H1 (cell line): ENCODE data around the gene TNRC6A. TPM values are rescaled to one million over a fixed set of nuclear protein-coding genes. Genes with fewer than 3 reads are reported as not detected.
A peak's percentile ranks its signal among the peaks of the same experiment; 100 is the strongest.

ENCODE experiments used
- CTCF ChIA-PET: fragments of 300-600 bp; sonication (Branson Sonifier 250); formaldehyde crosslinking; loops from one replicate; lab custom pipeline; 2021; ENCODE audit not compliant: partially characterized antibody; lab: Charles Lee
- POLR2A ChIA-PET: fragments of 300-600 bp; sonication (Branson Sonifier 250); formaldehyde crosslinking; loops from one replicate; lab custom pipeline; 2021; ENCODE audit warnings: inconsistent platforms; ENCODE audit not compliant: partially characterized antibody; lab: Charles Lee
- DNase-seq, 2 experiments: peaks; one replicate each; pipeline versions ENCODE4 v3.0.0 to v3.0.0-alpha.2; 2010 to 2022; ENCODE audit warnings: low spot score in 2 of 2, low read depth in 1 of 2, mixed read lengths in 1 of 2
- FAIRE-seq: peaks from 2 replicates; lab custom pipeline; 2011; peaks lifted over from hg19 to GRCh38; lab: Jason Lieb, UNC
- H2AFZ ChIP-seq: 2 replicates; pipeline ENCODE4 v1.8.1; 2012; ENCODE audit warnings: low read length, inconsistent platforms
- H2AK5ac ChIP-seq: 2 replicates; pipeline ENCODE4 v1.6.1; 2013; ENCODE audit warnings: low read depth, low read length
- H2BK120ac ChIP-seq: replicated peaks from 2 replicates; pipeline ENCODE3; 2013; ENCODE audit warnings: low read depth, low read length, inconsistent platforms
- H2BK12ac ChIP-seq: 2 replicates; pipeline ENCODE4 v1.6.1; 2013; ENCODE audit warnings: low read depth, low read length
- H2BK15ac ChIP-seq: 2 replicates; pipeline ENCODE4 v1.6.1; 2013; ENCODE audit warnings: low read length
- H2BK20ac ChIP-seq: 2 replicates; pipeline ENCODE4 v1.6.1; 2013; ENCODE audit warnings: low read length
- H2BK5ac ChIP-seq: 2 replicates; pipeline ENCODE4 v1.6.1; 2013; ENCODE audit warnings: low read depth, low read length
- H3K14ac ChIP-seq: 2 replicates; pipeline ENCODE4 v1.6.1; 2013; ENCODE audit warnings: inconsistent platforms; ENCODE audit not compliant: insufficient read length
- H3K18ac ChIP-seq: 2 replicates; pipeline ENCODE4 v1.6.1; 2013; ENCODE audit warnings: low read length; ENCODE audit errors: extremely low read depth
- H3K23ac ChIP-seq: 2 replicates; pipeline ENCODE4 v1.6.1; 2013; ENCODE audit warnings: inconsistent platforms; ENCODE audit not compliant: insufficient read length
- H3K23me2 ChIP-seq: 2 replicates; pipeline ENCODE4 v1.6.1; 2013; ENCODE audit warnings: low read depth, low read length
- H3K27ac ChIP-seq: 2 replicates; pipeline ENCODE4 v1.6.1; 2011; ENCODE audit warnings: low read depth, low read length, inconsistent platforms
- H3K27me3 ChIP-seq, 4 experiments: replicated peaks in 1 of 4; 1 replicate in 1 of 4; 2 replicates in 3 of 4; pipeline versions ENCODE4 v1.6.1 to v1.8.1; 2011 to 2013; ENCODE audit warnings: low read length in 3 of 4, mild to moderate bottlenecking in 3 of 4, inconsistent platforms in 2 of 4, mixed read lengths in 2 of 4, moderate library complexity in 1 of 4; ENCODE audit not compliant: control insufficient read depth in 3 of 4, insufficient read depth in 3 of 4; ENCODE audit errors: extremely low read depth in 1 of 4
- H3K36me3 ChIP-seq, 4 experiments: 2 replicates each; pipeline versions ENCODE4 v1.6.1 to v1.8.1; 2011 to 2013; ENCODE audit warnings: mild to moderate bottlenecking in 4 of 4, low read length in 3 of 4, moderate library complexity in 2 of 4, control low read depth in 1 of 4, inconsistent platforms in 1 of 4; ENCODE audit not compliant: insufficient read depth in 4 of 4, control insufficient read depth in 2 of 4
- H3K4ac ChIP-seq: replicated peaks from 2 replicates; pipeline ENCODE3; 2013; ENCODE audit warnings: low read length, low read depth, mixed read lengths, inconsistent platforms; ENCODE audit not compliant: insufficient read length
- H3K4me1 ChIP-seq, 4 experiments: replicated peaks in 1 of 4; 1 replicate in 1 of 4; 2 replicates in 3 of 4; pipeline versions ENCODE4 v1.6.1 to v1.8.1; 2011 to 2013; ENCODE audit warnings: low read length in 3 of 4, inconsistent platforms in 2 of 4, mixed read lengths in 1 of 4; ENCODE audit not compliant: insufficient read depth in 4 of 4, control insufficient read depth in 3 of 4
- H3K4me2 ChIP-seq, 2 experiments: 2 replicates each; pipeline versions ENCODE4 v1.6.1 to v1.8.1; 2011 to 2013; ENCODE audit warnings: low read depth in 2 of 2, low read length in 2 of 2, control low read depth in 1 of 2, inconsistent platforms in 1 of 2, mild to moderate bottlenecking in 1 of 2; ENCODE audit not compliant: insufficient read depth in 1 of 2
- H3K4me3 ChIP-seq, 4 experiments: fragments of 200-600, 300-600 bp in 1 of 4; sonication (generic), shearing (Covaris generic), sonication (Bioruptor Twin) in 1 of 4; 2 replicates each; pipeline versions ENCODE4 v1.5.1 to v1.8.1; 2011 to 2016; ENCODE audit warnings: low read length in 4 of 4, low read depth in 3 of 4, control low read depth in 2 of 4, inconsistent platforms in 2 of 4, mild to moderate bottlenecking in 2 of 4, mixed read lengths in 1 of 4, moderate library complexity in 1 of 4; ENCODE audit not compliant: insufficient read depth in 2 of 4; ENCODE audit errors: extremely low read depth in 1 of 4
- H3K56ac ChIP-seq: replicated peaks from 2 replicates; pipeline ENCODE3; 2013; ENCODE audit warnings: low read depth, mild to moderate bottlenecking, mixed read lengths, low read length, inconsistent platforms; ENCODE audit not compliant: insufficient read length
- H3K79me1 ChIP-seq: 2 replicates; pipeline ENCODE4 v1.6.1; 2013; ENCODE audit warnings: low read depth, low read length, control low read depth
- H3K79me2 ChIP-seq, 2 experiments: 2 replicates each; pipeline versions ENCODE4 v1.6.1 to v1.8.1; 2012 to 2013; ENCODE audit warnings: low read length in 2 of 2, mild to moderate bottlenecking in 2 of 2, inconsistent platforms in 1 of 2; ENCODE audit not compliant: insufficient read depth in 2 of 2, control insufficient read depth in 1 of 2
- H3K9ac ChIP-seq, 4 experiments: replicated peaks in 1 of 4; 1 replicate in 1 of 4; 2 replicates in 3 of 4; pipeline versions ENCODE4 v1.6.1 to v1.8.1; 2011 to 2013; ENCODE audit warnings: low read depth in 3 of 4, low read length in 3 of 4, control low read depth in 2 of 4, mild to moderate bottlenecking in 2 of 4, moderate library complexity in 2 of 4, inconsistent platforms in 1 of 4; ENCODE audit errors: extremely low read depth in 1 of 4
- H3K9me3 ChIP-seq, 2 experiments: 2 replicates each; pipeline versions ENCODE4 v1.6.1 to v1.8.1; 2012 to 2013; ENCODE audit warnings: mild to moderate bottlenecking in 2 of 2, moderate library complexity in 2 of 2, control low read depth in 1 of 2, inconsistent platforms in 1 of 2, low read depth in 1 of 2, low read length in 1 of 2, mixed read lengths in 1 of 2; ENCODE audit not compliant: insufficient read depth in 2 of 2
- H4K20me1 ChIP-seq, 2 experiments: replicated peaks in 1 of 2; 2 replicates each; pipeline versions ENCODE3 to v1.8.1; 2011 to 2013; ENCODE audit warnings: inconsistent platforms in 2 of 2, low read length in 2 of 2, mild to moderate bottlenecking in 1 of 2; ENCODE audit not compliant: insufficient read depth in 2 of 2, control insufficient read depth in 1 of 2
- H4K5ac ChIP-seq: 2 replicates; pipeline ENCODE4 v1.6.1; 2013; ENCODE audit warnings: low read length, low read depth, mixed read lengths, inconsistent platforms; ENCODE audit not compliant: insufficient read length
- H4K8ac ChIP-seq: 2 replicates; pipeline ENCODE4 v1.8.0; 2013; ENCODE audit warnings: mild to moderate bottlenecking, moderate library complexity, low read length, inconsistent platforms; ENCODE audit not compliant: insufficient read depth; ENCODE audit errors: extremely low read depth
- H4K91ac ChIP-seq: replicated peaks from 2 replicates; pipeline ENCODE3; 2013; ENCODE audit warnings: low read length, mixed read lengths, inconsistent platforms; ENCODE audit not compliant: insufficient read length
- BRCA1 ChIP-seq: IDR thresholded peaks from 2 replicates; pipeline ENCODE4 v1.6.1; 2012; ENCODE audit warnings: low read depth, low read length, improper control_type of control experiment
- POLR2A ChIP-seq, 2 experiments: IDR thresholded peaks; 1 replicate in 1 of 2; 2 replicates in 1 of 2; pipeline ENCODE4 v1.6.1; 2011; ENCODE audit warnings: low read depth in 2 of 2, low read length in 2 of 2, mild to moderate bottlenecking in 2 of 2; ENCODE audit errors: control extremely low read depth in 1 of 2
- RXRA ChIP-seq: IDR thresholded peaks from 2 replicates; pipeline ENCODE4 v1.6.1; 2011; ENCODE audit warnings: low read depth, mild to moderate bottlenecking, low read length, moderate library complexity; ENCODE audit not compliant: insufficient read depth
- ZNF274 ChIP-seq: IDR thresholded peaks from 2 replicates; pipeline ENCODE4 v1.7.0; 2012; ENCODE audit warnings: low read length, borderline replicate concordance; ENCODE audit errors: extremely low read depth
- WGBS, 2 experiments: shearing (Covaris generic) in 1 of 2; methylation state at CpG; one replicate each; pipeline versions ENCODE4 v1.1.6 to v1.1.7; 2013 to 2015; ENCODE audit warnings: low lambda C conversion rate in 2 of 2, mixed read lengths in 2 of 2, inconsistent platforms in 1 of 2, low coverage in 1 of 2, missing lambda C conversion rate in 1 of 2; ENCODE audit not compliant: insufficient replicate concordance in 2 of 2, insufficient coverage in 1 of 2, insufficient read length in 1 of 2; ENCODE audit errors: extremely low coverage in 1 of 2, missing lambda C conversion rate in 1 of 2; 5-methylcytosine and 5-hydroxymethylcytosine counted together
- polyA plus RNA-seq, 7 experiments: library from polyadenylated mRNA; depleted of rRNA in 3 of 7; stranded (reverse) in 5 of 7; unstranded in 2 of 7; fragments of >200 nt in 5 of 7; fragments of 200-250 nt in 2 of 7; gene quantifications; 1 replicate in 5 of 7; 2 replicates in 1 of 7; 4 replicates in 1 of 7; pipeline versions ENCODE4 v1.2.1 to v1.2.3, GENCODE V29; 2011 to 2013; ENCODE audit warnings: missing spikeins in 2 of 7, mixed read lengths in 2 of 7
- total RNA-seq: library from RNA; stranded (reverse); fragmentation: NEBNext Ultra II Directional; extraction: Animal tissue kit (Norgen Biotek cat#: 25700); gene quantifications from 2 replicates; pipeline ENCODE4 v1.2.1, GENCODE V29; 2021

Gene TNRC6A
- total and polyA plus RNA-seq, 2 of the 8 experiments (the other 6 are each of a cell fraction or from before 2014, with no cell fraction given), result 67.6 to 103 TPM

DNA sequence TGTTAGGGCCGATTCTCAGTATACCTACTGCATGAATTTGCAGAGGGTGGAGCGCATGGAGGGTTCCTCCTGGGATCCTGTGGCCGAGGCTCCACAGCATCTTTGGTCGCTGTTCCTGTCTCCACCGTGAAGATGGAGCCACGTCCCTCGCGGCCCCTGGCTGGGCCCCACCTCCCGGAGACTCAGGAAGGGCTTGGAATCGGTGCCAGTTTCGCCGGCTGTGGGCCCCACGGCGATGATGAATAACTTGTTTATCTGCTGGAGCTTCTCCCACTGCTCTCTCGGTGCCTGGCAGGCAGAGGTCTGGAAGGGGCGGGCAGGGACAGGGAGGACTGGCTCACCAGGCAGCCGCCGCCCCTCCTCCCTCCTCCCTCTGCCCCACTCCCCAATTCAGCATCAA is 124.4 kb downstream of the TNRC6A start:
- Histone ChIP-seq H2BK120ac (no peak overlapping the region), H2AK5ac (no peak overlapping the region), H3K18ac (no peak overlapping the region), H3K9me3 (no peaks in the 10 kb centered on the region), H3K79me2 (no peaks in the 10 kb centered on the region), H3K56ac (no peak overlapping the region), H3K4me2 (no peak overlapping the region), H4K8ac (no peak overlapping the region), H4K91ac (no peak overlapping the region), H2BK15ac (no peak overlapping the region), H3K27me3 (no peaks in the 10 kb centered on the region), H3K79me1 (no peaks in the 10 kb centered on the region), H3K4me3 (no peak overlapping the region), H2AFZ (0 out of 2 replicates have a peak overlapping the region, but pooled peaks have one; percentile 8), H3K4ac (peak overlapping the region; percentile 25), H4K20me1 (no peaks in the 10 kb centered on the region), H3K27ac (no peak overlapping the region), H3K36me3 (no peaks in the 10 kb centered on the region), H2BK12ac (no peak overlapping the region), H3K9ac (no peak overlapping the region; a peak in 1 of 7 replicates), H3K14ac (no peak overlapping the region), H3K23me2 (no peaks in the 10 kb centered on the region), H4K5ac (no peak overlapping the region), H3K4me1 (peaks cover 0 to 3% (median 0%) of the 10 kb centered on the region in 4 experiments; a peak in 1 of 7 replicates), H2BK20ac (no peak overlapping the region), H3K23ac (no peak overlapping the region), H2BK5ac (no peak overlapping the region)
- 81% methylated on average over 15 of the region's 18 CpGs; no CpG with 5 or more reads in 1 of the 2 experiments for WGBS, 2 experiments
- TF ChIP-seq ZNF274, result no peak
- TF ChIP-seq POLR2A (IDR thresholded peaks at IDR 0.05; ENCODE audit: control extremely low read depth in 1 of 2, low read depth in 2 of 2, low read length in 2 of 2), result no peak
- no peak for TF ChIP-seq RXRA
- no peak for TF ChIP-seq BRCA1
- POLR2A ChIA-PET, result no interaction called here
- DNase-seq, result peak in 1 of 2 experiments; percentile 54
- CTCF ChIA-PET, result interaction anchor here (0.6 to 1.1 kb wide), 3 partner anchors 22 to 1525 kb away, joined by 4 to 5 read pairs (median 5); no protein-coding TSS in a partner anchor
- no peak for FAIRE-seq
